MCF 10A (cell line): ENCODE data around the gene CDC45. TPM values are rescaled to one million over a fixed set of nuclear protein-coding genes. Genes with fewer than 3 reads are reported as not detected.
A peak's percentile ranks its signal among the peaks of the same experiment; 100 is the strongest.
"Not testable (repeated sequence)": the region's sequence is repeated elsewhere in the genome, so short reads cannot be mapped to it uniquely, and the experiment has no call there.

Source experiments
- BruUV-seq: library from RNA; stranded (reverse); fragments of 400-500 nt; replicated peaks from 2 replicates; lab custom pipeline; 2021; lab: Mats Ljungman, UMichigan
- CTCF ChIA-PET: fragments of 300-600 bp; sonication (Branson Sonifier 250); formaldehyde crosslinking; extraction: SDS; loops from one replicate; lab custom pipeline; 2021; ENCODE audit warnings: antibody characterized with exemption, inconsistent platforms; lab: Yijun Ruan, JAX
- POLR2A ChIA-PET: fragments of 300-600, 350-650 bp; sonication (Branson Sonifier 250); formaldehyde crosslinking; extraction: SDS; loops from one replicate; lab custom pipeline; 2020; ENCODE audit warnings: antibody characterized with exemption, inconsistent platforms; lab: Yijun Ruan, JAX
- DNase-seq: peaks from one replicate; pipeline ENCODE4 v3.0.0-alpha.2; 2018; ENCODE audit not compliant: unreplicated experiment
- H3K27ac Mint-ChIP-seq: one replicate; pipeline ENCODE4 v1.8.0; 2022; ENCODE audit warnings: mild to moderate bottlenecking, low read depth, mixed read lengths; ENCODE audit not compliant: unreplicated experiment
- H3K27me3 Mint-ChIP-seq: one replicate; pipeline ENCODE4 v1.8.0; 2022; ENCODE audit warnings: mixed read lengths; ENCODE audit not compliant: insufficient read depth, unreplicated experiment
- H3K36me3 Mint-ChIP-seq: one replicate; pipeline ENCODE4 v1.8.0; 2022; ENCODE audit warnings: mild to moderate bottlenecking, moderate library complexity, mixed read lengths; ENCODE audit not compliant: insufficient read depth, unreplicated experiment
- H3K4me1 Mint-ChIP-seq: one replicate; pipeline ENCODE4 v1.8.0; 2022; ENCODE audit warnings: mixed read lengths; ENCODE audit not compliant: insufficient read depth, unreplicated experiment
- H3K4me3 Mint-ChIP-seq: one replicate; pipeline ENCODE4 v1.8.0; 2022; ENCODE audit warnings: mild to moderate bottlenecking, moderate library complexity, mixed read lengths; ENCODE audit not compliant: unreplicated experiment
- H3K9me3 Mint-ChIP-seq: one replicate; pipeline ENCODE4 v1.8.0; 2022; ENCODE audit warnings: mixed read lengths; ENCODE audit not compliant: unreplicated experiment
- intact Hi-C: fragments of 100-400 bp; cut with micrococcal nuclease; formaldehyde crosslinking; loops from 2 replicates; pipeline ENCODE4 v1.14.1; 2022
- total RNA-seq: library from RNA; stranded (reverse); gene quantifications from 2 replicates; pipeline ENCODE4 v1.2.3, GENCODE V29; 2022
- TF ChIP-seq, protein P1 (sequence below): fragments of 200-600 bp; IDR thresholded peaks from one replicate; pipeline ENCODE4 v1.8.0; 2022; ENCODE audit warnings: antibody characterized with exemption, mild to moderate bottlenecking; ENCODE audit not compliant: unreplicated experiment

CDC45 gene
- total RNA-seq, 1 experiment from 2014 or later: 18.6 TPM

GRCh38 chr22:19434829-19435580 is 44.7 kb upstream of the CDC45 start:
- CTCF ChIA-PET: interaction anchor here (1.2 kb wide), 1 partner anchor 42 kb away, joined by 3 read pairs; no protein-coding TSS in a partner anchor
- peaks cover 41% of the 10 kb centered on the region for H3K36me3 Mint-ChIP-seq

DNA sequence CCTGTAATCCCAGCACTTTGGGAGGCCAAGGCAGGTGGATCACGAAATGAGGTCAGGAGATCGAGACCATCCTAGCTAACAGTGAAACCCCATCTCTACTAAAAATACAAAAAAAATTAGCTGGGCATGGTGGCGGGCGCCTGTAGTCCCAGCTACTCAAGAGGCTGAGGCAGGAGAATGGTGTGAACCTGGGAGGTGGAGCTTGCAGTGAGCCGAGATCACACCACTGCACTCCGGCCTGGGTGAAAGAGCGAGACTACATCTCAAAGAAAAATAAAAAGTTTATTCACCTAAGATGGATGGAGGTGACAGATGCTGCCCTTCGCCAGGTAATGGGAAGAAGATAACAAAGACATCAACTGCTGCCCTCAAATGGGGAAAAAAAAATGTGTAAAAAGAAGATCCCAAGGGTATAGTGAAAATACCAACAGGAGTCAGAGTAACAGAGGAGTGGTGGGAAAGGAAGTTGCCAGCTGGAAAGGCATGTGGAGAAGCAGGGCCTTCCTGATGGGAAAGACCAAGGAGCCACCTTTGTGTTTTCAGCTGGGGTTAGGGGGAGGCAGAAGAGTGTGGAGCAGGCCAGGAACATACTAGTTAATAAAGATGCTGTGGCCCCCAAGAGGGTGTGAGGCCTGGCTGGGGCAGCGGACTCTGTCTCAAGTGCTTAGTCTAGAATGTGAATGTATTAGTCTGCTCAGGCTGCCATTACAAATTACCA is 43.1 kb upstream of the CDC45 start:
- H3K27ac Mint-ChIP-seq: peak overlapping the region; percentile 54
- DNase-seq, H3K4me3 Mint-ChIP-seq, H3K27me3 Mint-ChIP-seq, BruUV-seq, intact Hi-C loops, H3K4me1 Mint-ChIP-seq, H3K9me3 Mint-ChIP-seq: not testable (repeated sequence)
- CTCF ChIA-PET: interaction anchor here (0.6 kb wide), 1 partner anchor 323 kb away, joined by 3 read pairs; no protein-coding TSS in a partner anchor
- POLR2A ChIA-PET: interaction anchor here (0.6 to 1.5 kb wide), 2 partner anchors 9 to 43 kb away, joined by 3 to 4 read pairs; partner anchors contain the start of gene CDC45
- H3K36me3 Mint-ChIP-seq: peaks cover 53% of the 10 kb centered on the region

More at GRCh38 chr22:19434829-19435580, 44.7 kb upstream of the CDC45 start:
- Mint-ChIP-seq H3K4me1 (peaks cover 4% of the 10 kb centered on the region), H3K9me3 (no peaks in the 10 kb centered on the region), H3K27ac (no peak overlapping the region), H3K4me3 (no peak overlapping the region), H3K27me3 (no peaks in the 10 kb centered on the region)
- BruUV-seq: no TSS peak
- intact Hi-C loops: loop anchor here (5.0 kb wide), 1 partner anchor 197 kb away; no protein-coding TSS in a partner anchor
- POLR2A ChIA-PET: interaction anchor here (1.2 to 5.7 kb wide), 4 partner anchors 10 to 256 kb away, joined by 3 to 127 read pairs (median 6); partner anchors contain the start of genes C22orf39, CDC45 and UFD1
- DNase-seq: no peak
- TF ChIP-seq, protein P1, sequence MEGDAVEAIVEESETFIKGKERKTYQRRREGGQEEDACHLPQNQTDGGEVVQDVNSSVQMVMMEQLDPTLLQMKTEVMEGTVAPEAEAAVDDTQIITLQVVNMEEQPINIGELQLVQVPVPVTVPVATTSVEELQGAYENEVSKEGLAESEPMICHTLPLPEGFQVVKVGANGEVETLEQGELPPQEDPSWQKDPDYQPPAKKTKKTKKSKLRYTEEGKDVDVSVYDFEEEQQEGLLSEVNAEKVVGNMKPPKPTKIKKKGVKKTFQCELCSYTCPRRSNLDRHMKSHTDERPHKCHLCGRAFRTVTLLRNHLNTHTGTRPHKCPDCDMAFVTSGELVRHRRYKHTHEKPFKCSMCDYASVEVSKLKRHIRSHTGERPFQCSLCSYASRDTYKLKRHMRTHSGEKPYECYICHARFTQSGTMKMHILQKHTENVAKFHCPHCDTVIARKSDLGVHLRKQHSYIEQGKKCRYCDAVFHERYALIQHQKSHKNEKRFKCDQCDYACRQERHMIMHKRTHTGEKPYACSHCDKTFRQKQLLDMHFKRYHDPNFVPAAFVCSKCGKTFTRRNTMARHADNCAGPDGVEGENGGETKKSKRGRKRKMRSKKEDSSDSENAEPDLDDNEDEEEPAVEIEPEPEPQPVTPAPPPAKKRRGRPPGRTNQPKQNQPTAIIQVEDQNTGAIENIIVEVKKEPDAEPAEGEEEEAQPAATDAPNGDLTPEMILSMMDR: no peak

DNA sequence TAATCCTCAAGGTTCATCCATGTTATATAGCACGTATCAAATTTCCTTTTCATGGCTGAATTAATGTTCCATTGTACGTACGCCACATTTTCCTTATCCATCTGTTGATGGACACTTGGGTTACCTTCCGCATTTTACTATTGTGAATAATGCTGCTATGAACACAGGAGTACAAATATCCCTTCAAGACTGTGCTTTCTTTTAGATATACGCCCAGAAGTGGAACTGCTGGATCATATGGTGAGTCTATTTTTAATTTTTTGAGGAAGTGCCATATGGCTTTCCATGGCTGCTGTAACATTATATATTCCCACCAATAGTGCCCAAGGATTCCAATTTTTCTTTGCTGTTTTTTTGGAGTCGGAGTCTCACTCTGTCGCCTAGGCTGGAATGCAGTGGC is 41.4 kb upstream of the CDC45 start:
- intact Hi-C loops: no loop called here
- TF ChIP-seq, protein P1: no peak
- BruUV-seq: no TSS peak
- H3K4me3 Mint-ChIP-seq: no peak overlapping the region
- CTCF ChIA-PET: interaction anchor here (0.8 to 1.1 kb wide), 2 partner anchors 36 to 40 kb away, joined by 4 read pairs; no protein-coding TSS in a partner anchor
- peaks cover 51% of the 10 kb centered on the region for H3K36me3 Mint-ChIP-seq
- H3K4me1 Mint-ChIP-seq: no peaks in the 10 kb centered on the region
- no peaks in the 10 kb centered on the region for H3K27me3 Mint-ChIP-seq
- DNase-seq: no peak
- no peak overlapping the region for H3K27ac Mint-ChIP-seq
- POLR2A ChIA-PET: interaction anchor here (1.7 kb wide), 1 partner anchor 9 kb away, joined by 3 read pairs; the partner anchor contains the start of gene C22orf39
- no peaks in the 10 kb centered on the region for H3K9me3 Mint-ChIP-seq

DNA sequence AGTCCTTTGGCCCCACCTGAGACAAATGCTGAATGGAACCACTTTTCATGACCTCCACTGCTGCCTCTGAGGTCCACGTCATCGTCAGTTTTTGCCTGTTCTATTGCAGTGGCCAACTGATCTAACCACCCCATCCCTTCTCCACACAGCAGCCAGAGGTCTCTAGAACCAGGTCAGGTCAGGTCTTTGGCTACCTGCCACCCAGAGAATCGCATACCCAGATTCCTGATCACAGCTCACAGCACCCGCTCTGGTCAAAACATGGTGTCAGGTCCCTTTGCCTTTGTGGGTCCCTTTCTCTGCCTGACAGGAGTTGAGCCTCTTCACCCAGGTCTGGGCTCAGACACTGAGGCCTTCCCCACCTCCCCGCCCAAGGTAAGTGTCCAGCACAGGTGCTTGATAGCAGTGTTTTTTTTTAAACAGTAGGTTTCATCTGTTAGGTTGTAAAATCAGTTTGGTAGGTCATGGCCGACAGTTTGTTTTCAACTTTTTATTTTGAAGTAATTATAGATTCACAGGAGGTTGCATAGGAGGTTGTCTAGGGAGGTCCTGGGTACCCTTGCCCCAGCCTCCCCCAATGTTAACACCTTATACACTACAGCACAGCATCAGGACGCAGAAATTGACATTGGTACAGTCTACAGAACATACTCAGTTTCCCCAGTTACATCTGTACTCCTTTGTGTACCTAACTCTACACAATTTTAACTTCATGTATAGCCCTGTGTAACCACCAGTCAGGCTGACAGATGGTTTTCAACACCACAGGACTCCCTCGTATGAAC is 39.1 kb upstream of the CDC45 start:
- TF ChIP-seq, protein P1: no peak
- Mint-ChIP-seq H3K36me3 (peaks cover 50% of the 10 kb centered on the region), H3K9me3 (no peaks in the 10 kb centered on the region), H3K27ac (no peak overlapping the region), H3K4me1 (no peaks in the 10 kb centered on the region), H3K27me3 (no peaks in the 10 kb centered on the region), H3K4me3 (no peak overlapping the region)
- BruUV-seq: no TSS peak
- DNase-seq: no peak
- POLR2A ChIA-PET: interaction anchor here (0.6 to 0.7 kb wide), 3 partner anchors 10 to 940 kb away, joined by 3 read pairs; no protein-coding TSS in a partner anchor
- CTCF ChIA-PET: interaction anchor here (0.7 kb wide), 1 partner anchor 26 kb away, joined by 4 read pairs; no protein-coding TSS in a partner anchor
- intact Hi-C loops: no loop called here
